ENCODE data around the gene TMED1. TPM values are rescaled to one million over a fixed set of nuclear protein-coding genes. Genes with fewer than 3 reads are reported as not detected.

TMED1 gene
- total and polyA plus RNA-seq, 2 donors (not counting 3 experiments of a cell fraction or from before 2014, with no cell fraction given) = 31.2 to 60.4 TPM

GRCh38 chr19:10863107-10863717 is 27.2 kb upstream of the TMED1 start:
- Histone ChIP-seq H3K4me1 (ENCODE audit: control insufficient read depth, extremely low read depth, insufficient read depth, low read length) (peaks cover 2% of the 10 kb centered on the region), H2AFZ (ENCODE audit: low read depth, low read length) (no peak overlapping the region), H3K79me2 (ENCODE audit: control insufficient read depth, insufficient read depth, low read length) (no peaks in the 10 kb centered on the region), H4K20me1 (replicated peaks; ENCODE audit: control insufficient read depth, extremely low read depth, insufficient read depth, low read length) (no peaks in the 10 kb centered on the region), H3K9me3 (replicated peaks; ENCODE audit: control insufficient read depth, insufficient read depth, low read length) (no peaks in the 10 kb centered on the region), H3K9me1 (replicated peaks; ENCODE audit: control insufficient read depth, extremely low read depth, insufficient read depth, low read length) (no peaks in the 10 kb centered on the region), H3K27me3 (ENCODE audit: control insufficient read depth in 2 of 2, insufficient read depth in 2 of 2, low read length in 2 of 2) (no peaks in the 10 kb centered on the region), H3K36me3 (ENCODE audit: control insufficient read depth in 2 of 2, extremely low read depth in 1 of 2, insufficient read depth in 2 of 2, low read length in 2 of 2) (no peaks in the 10 kb centered on the region), H3K27ac (ENCODE audit: insufficient read depth, low read depth, low read length) (no peak overlapping the region), H3K9ac (replicated peaks; ENCODE audit: extremely low read depth, insufficient read depth, low read length) (no peak overlapping the region), H3K4me2 (ENCODE audit: insufficient read depth, low read length) (no peak overlapping the region), H3K4me3 (replicated peaks in 1 of 3; ENCODE audit: insufficient read depth in 1 of 3, low read depth in 1 of 3, low read length in 3 of 3) (no peak overlapping the region)
- TF ChIP-seq POLR2AphosphoS5 (IDR thresholded peaks at IDR 0.05; ENCODE audit: insufficient read depth, low read depth, low read length) = no peak
- no peak for TF ChIP-seq FOS (IDR thresholded peaks at IDR 0.05; ENCODE audit: borderline replicate concordance, insufficient read depth, low read length)
- no peak for TF ChIP-seq GATA2 (IDR thresholded peaks at IDR 0.05; ENCODE audit: insufficient read depth, insufficient read length, low read depth, low read length)
- no peak for TF ChIP-seq CTCF (IDR thresholded peaks at IDR 0.05; ENCODE audit: extremely low read depth in 1 of 2, insufficient read depth in 1 of 2, low read depth in 1 of 2, low read length in 2 of 2)
- no peak for TF ChIP-seq EZH2 (IDR thresholded peaks at IDR 0.05; ENCODE audit: borderline replicate concordance, low read depth, low read length, severe bottlenecking)
- TF ChIP-seq MAX (IDR thresholded peaks at IDR 0.05; ENCODE audit: insufficient read depth, insufficient read length) = no peak
- no peak for TF ChIP-seq MYC (IDR thresholded peaks at IDR 0.05; ENCODE audit: low read depth, low read length)
- no peak for TF ChIP-seq POLR2A (IDR thresholded peaks at IDR 0.05; ENCODE audit: low read depth, low read length)
- no peak for TF ChIP-seq JUN (IDR thresholded peaks at IDR 0.05; ENCODE audit: borderline replicate concordance, insufficient read depth, insufficient read length, low read depth)
- intact Hi-C loops (cut with micrococcal nuclease) = no loop called here
- POLR2A ChIA-PET = no interaction called here
- BruUV-seq (replicated peaks) = no TSS peak
- no peak for FAIRE-seq
- no peak for DNase-seq (ENCODE audit: low read depth, low spot score)
- dilution Hi-C loops (cut with MboI; ENCODE audit: extremely low pct_ligation_motif_present, low sequenced_read_pairs) = no loop called here
- CTCF ChIA-PET = interaction anchor here (1.4 to 4.4 kb wide), 5 partner anchors 10 to 145 kb away, joined by 3 to 100 read pairs (median 8); partner anchors contain the start of gene DNM2

Data from endothelial cell of umbilical vein (primary cell).